Suprapubic skin (tissue), 4 donors: Measurements from ENCODE around the gene TUBE1.

Experiments used
- CTCF ChIP-seq, 2 donors: fragments of 200-600 bp in 1 of 2; fragments of 450-650 bp in 1 of 2; sonication (generic) in 1 of 2; IDR thresholded peaks; one replicate each; pipeline ENCODE4 v1.5.1; 2016 to 2019; ENCODE audit warnings: antibody characterized with exemption in 2 of 2, mild to moderate bottlenecking in 1 of 2, moderate library complexity in 1 of 2
- POLR2A ChIP-seq, 2 donors: fragments of 450-650 bp; IDR thresholded peaks; one replicate each; pipeline ENCODE4 v1.6.1; 2017; ENCODE audit warnings: antibody characterized with exemption in 2 of 2, mild to moderate bottlenecking in 2 of 2, moderate library complexity in 2 of 2
- POLR2AphosphoS5 ChIP-seq, 3 donors: sonication (generic); formaldehyde crosslinking; IDR thresholded peaks; one replicate each; pipeline ENCODE4 v1.6.1; 2017; ENCODE audit warnings: antibody characterized with exemption in 3 of 3

- TF ChIP-seq CTCF (IDR thresholded peaks at IDR 0.05), result no peak
- no peak for TF ChIP-seq POLR2A (IDR thresholded peaks at IDR 0.05)
- TF ChIP-seq POLR2AphosphoS5 (IDR thresholded peaks at IDR 0.05), result no peak
Observed at GRCh38 chr6:112061605-112062004, 25.7 kb downstream of the TUBE1 start.
